Bronchial epithelial cell (primary cell): ENCODE data around the gene DCDC2. TPM values are rescaled to one million over a fixed set of nuclear protein-coding genes. Genes with fewer than 3 reads are reported as not detected.
"Not testable (repeated sequence)": the region's sequence is repeated elsewhere in the genome, so short reads cannot be mapped to it uniquely, and the experiment has no call there.

Source experiments
- DNase-seq: peaks from one replicate; pipeline ENCODE4 v3.0.0-alpha.2; 2010; ENCODE audit warnings: low read depth
- FAIRE-seq: peaks from 2 replicates; lab custom pipeline; 2011; peaks lifted over from hg19 to GRCh38; lab: Jason Lieb, UNC
- H3K27me3 ChIP-seq: 2 replicates; pipeline ENCODE4 v1.5.1; 2011; ENCODE audit warnings: low read length; ENCODE audit not compliant: control insufficient read depth, insufficient read depth
- H3K36me3 ChIP-seq: 2 replicates; pipeline ENCODE4 v1.5.1; 2011; ENCODE audit warnings: low read length; ENCODE audit not compliant: control insufficient read depth, insufficient read depth
- H3K4me3 ChIP-seq: 2 replicates; pipeline ENCODE4 v1.5.1; 2011; ENCODE audit warnings: mild to moderate bottlenecking, low read depth, low read length, control low read depth
- total RNA-seq: library from RNA; depleted of rRNA; stranded (reverse); fragments of >200 nt; gene quantifications from 2 replicates; pipeline ENCODE4 v1.2.1, GENCODE V29; 2014
- TF ChIP-seq, protein P1 (sequence below): IDR thresholded peaks from 2 replicates; pipeline ENCODE4 v1.5.1; 2011; ENCODE audit warnings: mild to moderate bottlenecking, moderate library complexity, low read length, control low read depth, inconsistent platforms; ENCODE audit not compliant: insufficient read depth, severe bottlenecking

DCDC2 gene
- total RNA-seq, 1 donor from 2014 or later, result under 0.01 TPM

DNA sequence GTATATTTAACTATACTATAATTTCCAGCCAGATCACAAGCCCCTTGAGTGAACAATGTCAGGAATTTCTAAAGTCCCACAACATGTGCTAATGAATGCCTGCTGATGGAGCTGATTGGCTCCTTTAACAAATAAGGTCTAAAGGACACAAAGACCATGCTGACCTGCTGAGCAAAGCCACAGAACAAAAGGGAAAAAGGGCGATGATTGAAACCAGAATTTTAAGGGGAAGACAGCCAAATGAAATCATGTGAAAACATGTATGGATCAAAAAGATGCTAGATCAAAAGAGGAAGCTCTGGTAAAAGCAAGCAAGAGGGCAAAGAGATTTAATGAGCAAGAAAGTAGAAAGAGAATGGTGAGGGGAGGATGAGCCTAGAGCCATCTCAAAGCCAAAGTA lies 105.6 kb downstream of the DCDC2 start:
- H3K36me3 ChIP-seq, result no peaks in the 10 kb centered on the region
- H3K27me3 ChIP-seq, result no peaks in the 10 kb centered on the region
- H3K4me3 ChIP-seq, result no peak overlapping the region
- DNase-seq, result no peak
- TF ChIP-seq, protein P1, sequence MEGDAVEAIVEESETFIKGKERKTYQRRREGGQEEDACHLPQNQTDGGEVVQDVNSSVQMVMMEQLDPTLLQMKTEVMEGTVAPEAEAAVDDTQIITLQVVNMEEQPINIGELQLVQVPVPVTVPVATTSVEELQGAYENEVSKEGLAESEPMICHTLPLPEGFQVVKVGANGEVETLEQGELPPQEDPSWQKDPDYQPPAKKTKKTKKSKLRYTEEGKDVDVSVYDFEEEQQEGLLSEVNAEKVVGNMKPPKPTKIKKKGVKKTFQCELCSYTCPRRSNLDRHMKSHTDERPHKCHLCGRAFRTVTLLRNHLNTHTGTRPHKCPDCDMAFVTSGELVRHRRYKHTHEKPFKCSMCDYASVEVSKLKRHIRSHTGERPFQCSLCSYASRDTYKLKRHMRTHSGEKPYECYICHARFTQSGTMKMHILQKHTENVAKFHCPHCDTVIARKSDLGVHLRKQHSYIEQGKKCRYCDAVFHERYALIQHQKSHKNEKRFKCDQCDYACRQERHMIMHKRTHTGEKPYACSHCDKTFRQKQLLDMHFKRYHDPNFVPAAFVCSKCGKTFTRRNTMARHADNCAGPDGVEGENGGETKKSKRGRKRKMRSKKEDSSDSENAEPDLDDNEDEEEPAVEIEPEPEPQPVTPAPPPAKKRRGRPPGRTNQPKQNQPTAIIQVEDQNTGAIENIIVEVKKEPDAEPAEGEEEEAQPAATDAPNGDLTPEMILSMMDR, result no peak
- FAIRE-seq, result no peak

DNA sequence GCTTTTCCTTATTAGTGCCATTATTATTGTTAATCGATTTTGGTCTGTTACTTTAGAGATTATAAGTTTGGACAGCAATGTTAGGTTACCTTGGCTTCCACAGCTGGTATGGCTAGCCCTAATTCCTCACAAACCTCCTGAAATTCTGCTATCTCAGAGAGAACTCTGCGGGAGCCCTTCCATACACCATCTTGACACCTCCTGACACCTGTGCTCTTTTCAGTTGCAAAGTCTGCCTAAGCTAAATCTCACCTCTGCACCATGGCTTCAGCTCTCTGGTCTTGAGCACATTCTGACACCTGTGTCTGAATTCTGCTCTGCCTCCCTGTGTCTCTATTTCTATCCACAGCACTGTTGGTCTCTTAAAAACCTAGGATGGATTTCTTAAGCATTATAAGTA lies 106.5 kb downstream of the DCDC2 start:
- TF ChIP-seq, protein P1, result no peak
- Histone ChIP-seq H3K27me3 (no peaks in the 10 kb centered on the region), H3K4me3 (no peak overlapping the region), H3K36me3 (no peaks in the 10 kb centered on the region)
- DNase-seq, result no peak
- FAIRE-seq, result no peak

DNA sequence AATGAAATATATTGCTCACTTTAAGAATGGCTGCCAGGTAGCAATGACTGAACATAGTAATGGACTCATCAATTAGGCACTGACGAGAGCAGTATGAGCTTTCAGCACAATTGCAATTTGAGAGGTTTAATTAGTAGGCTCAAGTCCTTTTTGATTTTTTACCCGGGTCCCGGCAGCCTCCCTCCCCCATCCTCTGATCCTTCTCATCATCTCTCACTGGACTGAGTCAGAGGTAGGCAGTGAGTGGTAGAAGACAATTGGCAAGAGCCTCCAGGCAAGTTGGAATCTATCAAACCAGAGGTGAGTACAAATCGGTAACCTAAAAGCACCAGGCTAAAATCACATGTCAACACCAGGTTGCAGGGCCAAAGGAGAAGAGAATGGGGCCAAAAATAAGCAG lies 107.9 kb downstream of the DCDC2 start:
- Histone ChIP-seq H3K36me3 (no peaks in the 10 kb centered on the region), H3K4me3 (no peak overlapping the region), H3K27me3 (no peaks in the 10 kb centered on the region)
- TF ChIP-seq, protein P1, result no peak
- FAIRE-seq (no peak), DNase-seq (no peak)

DNA sequence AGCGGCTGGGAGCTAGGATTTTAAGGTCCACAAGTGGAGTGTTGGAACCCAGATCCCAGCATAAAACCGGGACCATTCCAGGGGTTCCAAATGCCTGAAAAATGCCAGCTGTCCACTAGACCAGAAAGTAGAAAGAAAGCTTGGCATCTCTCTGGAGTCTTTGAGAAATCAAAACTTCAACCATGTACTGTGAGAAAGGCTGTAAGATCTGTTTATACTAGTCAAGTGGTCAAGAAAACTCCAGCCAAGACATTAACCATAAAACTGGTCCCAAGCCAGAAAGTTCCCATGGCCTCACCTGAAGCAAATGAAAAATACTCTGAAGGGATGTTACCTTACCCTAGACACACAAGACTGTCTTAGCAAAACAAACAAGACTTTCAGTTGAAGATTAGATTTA lies 112.6 kb downstream of the DCDC2 start:
- no peak for FAIRE-seq
- no peak overlapping the region for H3K4me3 ChIP-seq
- DNase-seq, result no peak
- TF ChIP-seq, protein P1, result no peak
- H3K36me3 ChIP-seq, result no peaks in the 10 kb centered on the region
- no peaks in the 10 kb centered on the region for H3K27me3 ChIP-seq

DNA sequence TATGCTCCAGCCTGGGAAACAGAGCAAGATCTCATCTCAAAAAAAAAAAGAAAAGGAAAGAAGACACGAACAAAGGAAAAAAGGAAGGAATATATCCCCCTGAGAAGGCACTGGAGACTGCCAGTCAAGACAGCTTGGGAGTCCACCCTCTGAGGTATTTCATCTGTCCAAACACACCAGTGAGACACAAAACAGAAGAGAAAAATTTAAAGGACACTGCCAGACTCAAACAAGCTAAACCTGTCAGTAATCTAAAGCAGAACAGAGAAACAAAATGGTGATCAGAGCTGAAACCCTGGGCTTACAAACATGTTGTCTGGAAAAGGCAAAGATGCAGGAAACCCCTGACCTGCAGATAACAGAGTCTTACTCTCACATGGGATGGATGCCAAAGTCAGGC lies 114.9 kb downstream of the DCDC2 start:
- Histone ChIP-seq H3K36me3 (no peaks in the 10 kb centered on the region), H3K4me3 (no peak overlapping the region), H3K27me3 (no peaks in the 10 kb centered on the region)
- DNase-seq, result no peak
- no peak for FAIRE-seq
- TF ChIP-seq, protein P1, result no peak

DNA sequence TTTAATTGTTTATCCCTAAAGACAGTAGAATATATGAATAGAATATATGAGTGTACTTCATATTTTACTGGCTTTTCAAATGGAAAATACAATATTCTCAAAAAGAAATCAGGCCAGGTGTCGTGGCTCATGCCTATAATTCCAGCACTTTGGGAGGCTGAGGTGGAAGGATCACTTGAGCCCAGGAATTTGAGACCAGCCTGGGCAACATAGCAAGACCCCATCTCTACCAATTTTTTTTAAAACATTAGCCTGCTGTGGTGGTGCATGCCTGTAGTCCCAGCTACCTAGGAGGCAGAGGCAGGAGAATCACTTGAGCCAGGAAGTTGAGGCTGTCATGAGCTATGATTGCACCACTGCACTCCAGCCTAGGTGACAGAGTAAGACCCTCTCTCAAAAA lies 116.1 kb downstream of the DCDC2 start:
- H3K36me3 ChIP-seq, FAIRE-seq, DNase-seq, H3K27me3 ChIP-seq, H3K4me3 ChIP-seq: not testable (repeated sequence)
